ENCODE measurements around the gene KLHL30.

GRCh38 chr2:238100821-238101771, 37.4 kb upstream of the KLHL30 start:
- no peak for TF ChIP-seq CTCF (IDR thresholded peaks at IDR 0.05)
- no peak for TF ChIP-seq POLR2A (IDR thresholded peaks at IDR 0.05)
- no peak for TF ChIP-seq POLR2AphosphoS5 (IDR thresholded peaks at IDR 0.05; ENCODE audit: insufficient read depth in 1 of 2, low read depth in 1 of 2)

All from vagina (tissue), 2 donors.